PC-9 (cell line): ENCODE results near the gene PTPRT.

Experiments
- CTCF ChIP-seq: fragments of 200-600 bp; sonication (generic); conservative IDR thresholded peaks from 2 replicates; pipeline ENCODE4 v1.6.1; 2017; ENCODE audit warnings: mixed run types, antibody characterized with exemption, mild to moderate bottlenecking, moderate library complexity
- EZH2 ChIP-seq: fragments of 200-600 bp; sonication (generic); IDR thresholded peaks from 2 replicates; pipeline ENCODE4 v1.8.0; 2017; ENCODE audit warnings: antibody characterized with exemption, low read depth

GRCh38 chr20:42634156-42634555, 555.5 kb downstream of the PTPRT start:
- no peak for TF ChIP-seq CTCF
- TF ChIP-seq EZH2: no peak
